GM13977 (cell line): ENCODE measurements around the gene BMP15.

Source experiments
- DNase-seq: peaks from one replicate; pipeline ENCODE4 v3.0.0; 2012; ENCODE audit warnings: low spot score
- in situ Hi-C: fragments of 300-500 bp; cut with MboI; formaldehyde crosslinking; loops from one replicate; pipeline ENCODE4 v1.12.0; 2022; ENCODE audit warnings: low sequenced_read_pairs, low pct_unique_long_range_greater_than_20kb, mixed read lengths, inconsistent platforms; ENCODE audit not compliant: unreplicated experiment
- TF ChIP-seq, protein P1 (sequence below): IDR thresholded peaks from 2 replicates; pipeline ENCODE4 v1.5.1; 2012; ENCODE audit warnings: mild to moderate bottlenecking, control low read depth; ENCODE audit not compliant: insufficient read depth; ENCODE audit errors: extremely low read depth, missing control alignments

The BMP15 gene

GRCh38 chrX:50910685-50911176 is at the start of gene BMP15:
Gene BMP15, plus strand, starts transcription at chrX:50910735. Its CDS starts 49 bp downstream, at chrX:50910784.
- TF ChIP-seq, protein P1, sequence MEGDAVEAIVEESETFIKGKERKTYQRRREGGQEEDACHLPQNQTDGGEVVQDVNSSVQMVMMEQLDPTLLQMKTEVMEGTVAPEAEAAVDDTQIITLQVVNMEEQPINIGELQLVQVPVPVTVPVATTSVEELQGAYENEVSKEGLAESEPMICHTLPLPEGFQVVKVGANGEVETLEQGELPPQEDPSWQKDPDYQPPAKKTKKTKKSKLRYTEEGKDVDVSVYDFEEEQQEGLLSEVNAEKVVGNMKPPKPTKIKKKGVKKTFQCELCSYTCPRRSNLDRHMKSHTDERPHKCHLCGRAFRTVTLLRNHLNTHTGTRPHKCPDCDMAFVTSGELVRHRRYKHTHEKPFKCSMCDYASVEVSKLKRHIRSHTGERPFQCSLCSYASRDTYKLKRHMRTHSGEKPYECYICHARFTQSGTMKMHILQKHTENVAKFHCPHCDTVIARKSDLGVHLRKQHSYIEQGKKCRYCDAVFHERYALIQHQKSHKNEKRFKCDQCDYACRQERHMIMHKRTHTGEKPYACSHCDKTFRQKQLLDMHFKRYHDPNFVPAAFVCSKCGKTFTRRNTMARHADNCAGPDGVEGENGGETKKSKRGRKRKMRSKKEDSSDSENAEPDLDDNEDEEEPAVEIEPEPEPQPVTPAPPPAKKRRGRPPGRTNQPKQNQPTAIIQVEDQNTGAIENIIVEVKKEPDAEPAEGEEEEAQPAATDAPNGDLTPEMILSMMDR: no peak
- in situ Hi-C loops: no loop called here
- DNase-seq: no peak

GRCh38 chrX:50863471-50863870 is 47.1 kb upstream of the BMP15 start:
- in situ Hi-C loops: no loop called here
- DNase-seq: no peak
- TF ChIP-seq, protein P1: no peak

GRCh38 chrX:50865311-50865710 is 45.2 kb upstream of the BMP15 start:
- no peak for DNase-seq
- in situ Hi-C loops: no loop called here
- TF ChIP-seq, protein P1: no peak

- TF ChIP-seq, protein P1: no peak
- in situ Hi-C loops: no loop called here
These were observed 38.5 kb upstream of the BMP15 start for GRCh38 chrX:50871922-50872453.

DNA sequence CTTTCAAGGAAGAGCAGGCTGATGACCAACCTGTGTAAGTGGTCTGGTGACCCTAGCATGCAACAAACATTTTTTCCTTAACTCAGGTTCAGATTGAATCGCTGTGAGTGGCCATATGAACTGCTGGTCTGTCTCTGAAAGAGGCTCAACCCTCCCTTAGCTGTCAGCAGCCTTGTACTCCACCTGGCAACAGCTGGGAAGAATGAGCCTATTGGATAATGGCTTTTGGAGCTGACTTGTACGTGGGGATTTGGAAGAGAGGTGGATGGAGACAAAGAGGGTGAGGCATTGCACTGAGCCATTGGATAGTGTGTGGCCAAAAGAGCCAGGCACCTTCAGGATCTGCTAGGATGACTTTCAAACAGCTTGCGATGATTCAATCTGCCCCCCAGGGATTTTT is 35.7 kb upstream of the BMP15 start:
- DNase-seq: no peak
- TF ChIP-seq, protein P1: no peak
- in situ Hi-C loops: no loop called here

More at GRCh38 chrX:50871922-50872453, 38.5 kb upstream of the BMP15 start:
- no peak for DNase-seq

DNA sequence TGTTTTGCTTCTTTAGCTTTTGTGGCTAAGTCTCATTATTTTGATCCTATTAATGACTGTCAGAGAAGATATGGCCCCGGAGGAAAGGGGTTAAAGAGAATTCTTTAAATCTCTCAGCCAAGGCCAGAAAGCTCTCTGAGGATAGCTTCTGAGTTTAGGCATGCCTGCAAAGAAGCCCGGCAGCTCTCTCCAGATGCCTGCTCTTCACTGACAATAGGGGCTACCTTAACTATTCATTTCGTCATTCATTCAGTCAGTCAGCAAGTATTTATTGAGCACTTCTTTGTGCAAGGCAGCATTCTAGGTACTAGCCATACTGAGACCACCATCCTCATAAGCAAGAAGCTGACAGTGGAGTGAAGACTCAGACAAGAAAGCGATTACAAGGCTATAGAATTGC is 34.0 kb upstream of the BMP15 start:
- TF ChIP-seq, protein P1: no peak
- no peak for DNase-seq
- in situ Hi-C loops: no loop called here
